Stimulated activated effector memory CD8-positive, alpha-beta T cell treated with anti-CD3 and anti-CD28 coated beads, Interleukin-12 subunit alpha, Interleukin-12 subunit beta, amount 100 ng/mL, for 72 hours (primary cell): Measurements from ENCODE around the gene PITX1.
"Not testable (repeated sequence)": the region's sequence is repeated elsewhere in the genome, so short reads cannot be mapped to it uniquely, and the experiment has no call there.

Source experiments
- ATAC-seq: fragments of 150-1000 bp; cut with Tn5 transposase; 2 replicates; pipeline ENCODE4 v1.10.0; 2021
- DNase-seq, 2 donors: peaks; one replicate each; pipeline ENCODE4 v3.0.0; 2021 to 2022; ENCODE audit warnings: low spot score in 2 of 2
- H3K27ac Mint-ChIP-seq: one replicate; pipeline ENCODE4 v1.8.0; 2022; ENCODE audit warnings: mild to moderate bottlenecking, mixed read lengths
- H3K36me3 Mint-ChIP-seq: one replicate; pipeline ENCODE4 v1.8.0; 2022; ENCODE audit warnings: mild to moderate bottlenecking, mixed read lengths
- H3K4me1 Mint-ChIP-seq: one replicate; pipeline ENCODE4 v1.8.0; 2022; ENCODE audit warnings: mixed read lengths
- H3K4me3 Mint-ChIP-seq: one replicate; pipeline ENCODE4 v1.8.0; 2022; ENCODE audit warnings: mild to moderate bottlenecking, mixed read lengths
- H3K9me3 Mint-ChIP-seq: one replicate; pipeline ENCODE4 v1.8.0; 2022; ENCODE audit warnings: mixed read lengths

PITX1 gene

GRCh38 chr5:134998068-134998467 lies 36.0 kb downstream of the PITX1 start:
- H3K4me3 Mint-ChIP-seq, DNase-seq, H3K9me3 Mint-ChIP-seq, ATAC-seq, H3K27ac Mint-ChIP-seq, H3K36me3 Mint-ChIP-seq, H3K4me1 Mint-ChIP-seq: not testable (repeated sequence)

- DNase-seq: no peak
- no peak overlapping the region for H3K27ac Mint-ChIP-seq
- no peak overlapping the region for H3K4me3 Mint-ChIP-seq
- no peaks in the 10 kb centered on the region for H3K4me1 Mint-ChIP-seq
- ATAC-seq: no peak
- H3K36me3 Mint-ChIP-seq: no peaks in the 10 kb centered on the region
- no peaks in the 10 kb centered on the region for H3K9me3 Mint-ChIP-seq
Observed at GRCh38 chr5:134997015-134997414, 37.0 kb downstream of the PITX1 start.

- no peak for DNase-seq
- H3K27ac Mint-ChIP-seq: no peak overlapping the region
- no peaks in the 10 kb centered on the region for H3K4me1 Mint-ChIP-seq
- H3K9me3 Mint-ChIP-seq: no peaks in the 10 kb centered on the region
- ATAC-seq: no peak
- no peaks in the 10 kb centered on the region for H3K36me3 Mint-ChIP-seq
- H3K4me3 Mint-ChIP-seq: no peak overlapping the region
Observed at GRCh38 chr5:134995850-134996402, 38.1 kb downstream of the PITX1 start.

GRCh38 chr5:134994560-134995156 lies 39.4 kb downstream of the PITX1 start:
- ATAC-seq (no peak), DNase-seq (no peak)
- H3K4me3 Mint-ChIP-seq: no peak overlapping the region
- H3K36me3 Mint-ChIP-seq: no peaks in the 10 kb centered on the region
- H3K9me3 Mint-ChIP-seq: no peaks in the 10 kb centered on the region
- no peak overlapping the region for H3K27ac Mint-ChIP-seq
- no peaks in the 10 kb centered on the region for H3K4me1 Mint-ChIP-seq

GRCh38 chr5:134993161-134993560 lies 40.9 kb downstream of the PITX1 start:
- H3K27ac Mint-ChIP-seq: no peak overlapping the region
- H3K4me1 Mint-ChIP-seq: no peaks in the 10 kb centered on the region
- no peaks in the 10 kb centered on the region for H3K9me3 Mint-ChIP-seq
- H3K36me3 Mint-ChIP-seq: no peaks in the 10 kb centered on the region
- ATAC-seq (no peak), DNase-seq (no peak)
- no peak overlapping the region for H3K4me3 Mint-ChIP-seq

GRCh38 chr5:134992148-134992547 lies 41.9 kb downstream of the PITX1 start:
- Mint-ChIP-seq H3K27ac (no peak overlapping the region), H3K36me3 (no peaks in the 10 kb centered on the region), H3K9me3 (no peaks in the 10 kb centered on the region), H3K4me3 (no peak overlapping the region), H3K4me1 (no peaks in the 10 kb centered on the region)
- ATAC-seq (no peak), DNase-seq (no peak)

GRCh38 chr5:134990183-134990582 lies 43.8 kb downstream of the PITX1 start:
- not testable (repeated sequence) for H3K4me3 Mint-ChIP-seq, H3K9me3 Mint-ChIP-seq, H3K27ac Mint-ChIP-seq, H3K4me1 Mint-ChIP-seq, H3K36me3 Mint-ChIP-seq, DNase-seq, ATAC-seq

- Mint-ChIP-seq H3K9me3 (no peaks in the 10 kb centered on the region), H3K4me1 (no peaks in the 10 kb centered on the region), H3K27ac (no peak overlapping the region), H3K4me3 (no peak overlapping the region), H3K36me3 (no peaks in the 10 kb centered on the region)
- DNase-seq (no peak), ATAC-seq (no peak)
Observed at GRCh38 chr5:134989266-134989830, 44.7 kb downstream of the PITX1 start.

- ATAC-seq (no peak), DNase-seq (no peak)
Observed at GRCh38 chr5:134982230-134982629, 51.8 kb downstream of the PITX1 start.

GRCh38 chr5:134979416-134979815 lies 54.6 kb downstream of the PITX1 start:
- Mint-ChIP-seq H3K36me3 (no peaks in the 10 kb centered on the region), H3K4me1 (no peaks in the 10 kb centered on the region), H3K27ac (no peak overlapping the region), H3K9me3 (peaks cover 35% of the 10 kb centered on the region), H3K4me3 (no peak overlapping the region)
- no peak for ATAC-seq
- no peak for DNase-seq

More at GRCh38 chr5:134982230-134982629, 51.8 kb downstream of the PITX1 start:
- no peaks in the 10 kb centered on the region for H3K36me3 Mint-ChIP-seq
- no peak overlapping the region for H3K4me3 Mint-ChIP-seq
- H3K9me3 Mint-ChIP-seq: peaks cover 32% of the 10 kb centered on the region
- H3K27ac Mint-ChIP-seq: no peak overlapping the region
- H3K4me1 Mint-ChIP-seq: no peaks in the 10 kb centered on the region
